A549 (cell line): ENCODE measurements around the gene GPRIN3.

Source experiments
- CHD4 ChIP-seq: fragments of 200-600 bp; sonication (generic); IDR thresholded peaks from 2 replicates; pipeline ENCODE4 v1.6.1; 2016; ENCODE audit warnings: antibody characterized with exemption, mild to moderate bottlenecking, borderline replicate concordance
- HDAC2 ChIP-seq: fragments of 200-600 bp; sonication (generic); IDR thresholded peaks from 2 replicates; pipeline ENCODE4 v1.6.1; 2016
- SMC3 ChIP-seq: fragments of >200 bp; sonication (Bioruptor Twin); formaldehyde crosslinking; IDR thresholded peaks from 3 replicates; pipeline ENCODE4 v1.6.1; 2018; ENCODE audit warnings: inconsistent platforms
- TF ChIP-seq, protein P1 (sequence below): fragments of 450-650 bp; IDR thresholded peaks from 2 replicates; pipeline ENCODE4 v1.6.1; 2014; ENCODE audit warnings: antibody characterized with exemption

DNA sequence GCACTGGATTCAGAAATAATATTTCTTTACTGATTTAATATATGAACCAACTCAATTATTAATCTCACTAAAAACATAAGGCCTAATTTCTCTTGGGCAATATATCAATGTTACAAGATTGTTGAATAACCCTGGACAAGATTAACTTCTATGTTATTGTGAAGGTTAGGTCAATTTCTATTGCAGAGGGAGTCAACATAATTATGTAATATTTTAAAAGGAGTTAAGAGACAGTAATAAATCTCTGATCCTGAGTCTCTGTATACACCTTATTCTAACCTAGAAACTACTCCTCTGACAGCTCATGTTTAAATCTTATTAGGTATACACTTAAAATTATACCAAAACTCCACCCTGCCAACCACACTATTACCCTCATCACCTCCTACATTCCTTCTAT, 15.1 kb upstream of the GPRIN3 start:
- no peak for TF ChIP-seq SMC3
- TF ChIP-seq HDAC2, result no peak
- no peak for TF ChIP-seq CHD4
- TF ChIP-seq, protein P1, sequence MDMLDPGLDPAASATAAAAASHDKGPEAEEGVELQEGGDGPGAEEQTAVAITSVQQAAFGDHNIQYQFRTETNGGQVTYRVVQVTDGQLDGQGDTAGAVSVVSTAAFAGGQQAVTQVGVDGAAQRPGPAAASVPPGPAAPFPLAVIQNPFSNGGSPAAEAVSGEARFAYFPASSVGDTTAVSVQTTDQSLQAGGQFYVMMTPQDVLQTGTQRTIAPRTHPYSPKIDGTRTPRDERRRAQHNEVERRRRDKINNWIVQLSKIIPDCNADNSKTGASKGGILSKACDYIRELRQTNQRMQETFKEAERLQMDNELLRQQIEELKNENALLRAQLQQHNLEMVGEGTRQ, result no peak
